GM19463 (cell line): Measurements from ENCODE around the gene GPR15LG.
A peak's percentile ranks its signal among the peaks of the same experiment; 100 is the strongest.
"Not testable (repeated sequence)": the region's sequence is repeated elsewhere in the genome, so short reads cannot be mapped to it uniquely, and the experiment has no call there.

Experiments used
- ATAC-seq: cut with Tn5 transposase; IDR thresholded peaks from one replicate; pipeline ENCODE4 v1.9.1; 2021; ENCODE audit warnings: mild to moderate bottlenecking, moderate library complexity; ENCODE audit not compliant: unreplicated experiment

GPR15LG gene

DNA sequence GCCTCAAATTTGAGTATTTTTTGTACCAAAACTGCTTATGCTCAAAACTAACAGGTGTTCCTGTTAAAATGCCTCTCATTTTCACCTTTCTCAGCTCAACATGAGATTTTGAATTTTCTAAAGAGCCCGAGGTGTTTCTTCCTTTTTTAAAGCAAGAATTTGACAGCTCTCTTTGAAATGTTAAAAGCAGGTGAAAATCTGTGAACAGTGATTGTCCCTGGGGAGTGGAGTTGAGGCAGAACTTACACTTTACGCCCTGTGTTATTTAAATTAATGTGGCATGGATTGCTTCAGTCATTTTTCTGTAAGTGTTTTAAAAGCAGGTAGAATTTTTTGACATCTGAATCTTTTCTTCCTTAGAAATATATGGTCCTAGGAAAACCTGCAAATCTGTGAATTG lies 9.2 kb upstream of the GPR15LG start:
- ATAC-seq, result no peak

DNA sequence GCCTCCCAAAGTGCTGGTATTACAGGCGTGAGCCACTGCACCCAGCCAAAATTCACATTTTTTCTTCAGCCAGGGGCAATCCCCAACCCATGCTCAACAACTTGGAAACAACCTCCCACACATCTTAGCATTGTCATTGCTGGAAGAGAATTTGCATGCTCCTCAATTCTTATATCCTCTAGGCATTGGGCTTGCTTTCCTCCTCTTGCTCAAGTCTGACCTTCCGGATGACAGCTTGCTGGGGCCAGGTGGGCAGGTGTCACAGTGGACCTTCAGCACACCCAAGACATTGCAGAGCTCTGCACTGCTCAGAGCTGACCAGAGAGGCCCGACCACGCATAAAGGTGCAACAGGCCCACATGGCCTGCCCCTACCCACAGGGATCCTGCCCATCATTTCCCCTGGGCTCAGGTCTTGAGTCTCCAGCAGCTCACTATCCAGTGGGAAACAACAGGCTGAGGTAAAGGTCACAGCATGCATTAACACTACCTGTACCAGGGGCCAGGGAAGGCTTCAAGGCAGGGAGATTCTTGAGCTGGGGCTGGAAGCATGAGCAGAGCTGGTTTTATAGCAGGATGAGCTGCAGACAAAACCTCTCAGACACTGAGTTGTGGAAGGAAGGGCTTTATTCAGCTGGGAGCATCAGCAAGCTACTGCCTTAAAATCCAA lies 6.8 kb upstream of the GPR15LG start:
- ATAC-seq, result peak; percentile 47

DNA sequence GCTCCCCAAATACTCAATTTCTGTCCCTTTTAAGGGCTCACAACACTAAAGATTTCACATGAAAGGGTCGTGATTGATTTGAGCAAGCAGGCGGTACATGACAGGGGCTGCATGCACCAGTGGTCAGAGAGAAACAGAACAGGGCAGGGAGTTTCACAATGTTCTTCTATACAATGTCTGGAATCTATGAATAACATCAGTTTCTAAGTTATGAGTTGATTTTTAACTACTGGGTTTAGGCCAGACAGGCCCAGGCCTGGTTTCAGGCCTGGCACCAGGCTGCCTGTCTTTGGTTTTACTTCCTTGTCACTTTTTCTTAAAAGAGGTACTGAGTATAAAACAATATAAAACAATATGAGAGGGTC lies 6.3 kb upstream of the GPR15LG start:
- ATAC-seq, result peak; percentile 12

GRCh38 chr10:84168382-84168781 lies 5.2 kb upstream of the GPR15LG start:
- not testable (repeated sequence) for ATAC-seq

DNA sequence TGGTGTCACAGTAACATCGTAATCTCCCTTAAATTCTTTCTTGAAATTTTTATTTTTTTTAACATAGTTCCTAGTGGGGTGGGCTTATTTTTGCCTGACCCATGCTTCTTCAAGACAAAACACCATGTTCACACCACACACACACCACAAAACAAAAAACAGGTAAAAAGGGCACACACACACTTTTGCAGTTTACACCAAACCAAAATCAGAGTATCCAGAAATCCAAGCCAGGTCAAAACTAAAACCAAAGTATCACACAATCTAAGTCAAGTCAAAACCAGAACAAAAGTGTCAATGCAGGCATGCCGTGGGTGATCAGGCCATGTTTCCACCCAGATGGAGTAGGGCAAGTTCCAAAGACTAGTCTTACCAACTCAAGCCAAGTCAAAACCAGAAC lies 2.4 kb upstream of the GPR15LG start:
- not testable (repeated sequence) for ATAC-seq

- peak; percentile 35 for ATAC-seq
Observed at GRCh38 chr10:84171700-84172466, 1.7 kb upstream of the GPR15LG start.

DNA sequence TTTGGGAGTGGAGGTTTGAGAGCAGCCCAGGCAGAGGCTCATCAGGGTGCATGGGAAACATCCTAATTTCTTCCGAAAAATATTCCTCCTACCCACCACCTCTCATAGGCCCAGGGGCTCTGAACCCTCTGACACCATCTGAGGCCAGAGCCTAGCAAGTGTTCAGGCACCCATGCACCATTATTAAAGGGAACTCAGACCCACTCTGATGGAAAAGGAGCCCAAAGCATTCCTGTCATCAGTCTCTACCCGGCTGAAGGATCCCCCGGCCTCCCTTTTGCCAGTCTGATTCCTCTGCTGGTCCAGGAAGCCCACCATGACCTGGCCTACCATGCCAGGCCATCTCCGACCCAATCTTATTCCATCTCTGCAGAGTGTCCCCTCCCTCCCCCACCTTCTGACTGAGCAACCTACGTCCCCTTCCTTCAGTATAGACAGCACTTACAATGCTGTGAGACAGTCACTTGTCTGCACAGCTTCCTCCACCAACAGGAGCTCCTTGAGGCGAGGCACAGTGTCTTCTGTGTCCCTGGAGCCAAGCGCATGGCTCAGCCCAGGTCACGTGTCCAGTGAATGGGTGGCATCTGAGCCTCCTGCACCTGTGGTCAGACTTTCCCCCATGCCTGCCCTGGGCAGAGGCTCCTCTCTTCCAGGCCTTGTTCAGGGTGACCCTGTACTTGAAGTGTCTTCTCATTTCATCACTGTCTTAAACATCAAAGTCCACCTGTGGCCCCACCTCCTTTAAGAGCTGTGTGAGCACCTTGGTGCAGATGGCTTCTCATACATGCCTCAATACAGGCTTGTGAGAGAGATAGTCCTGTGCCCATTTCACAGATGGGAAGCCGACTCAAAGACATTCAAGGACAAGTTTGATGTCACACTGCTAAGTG lies 889 bp upstream of the GPR15LG start:
- ATAC-seq, result peak; percentile 46

DNA sequence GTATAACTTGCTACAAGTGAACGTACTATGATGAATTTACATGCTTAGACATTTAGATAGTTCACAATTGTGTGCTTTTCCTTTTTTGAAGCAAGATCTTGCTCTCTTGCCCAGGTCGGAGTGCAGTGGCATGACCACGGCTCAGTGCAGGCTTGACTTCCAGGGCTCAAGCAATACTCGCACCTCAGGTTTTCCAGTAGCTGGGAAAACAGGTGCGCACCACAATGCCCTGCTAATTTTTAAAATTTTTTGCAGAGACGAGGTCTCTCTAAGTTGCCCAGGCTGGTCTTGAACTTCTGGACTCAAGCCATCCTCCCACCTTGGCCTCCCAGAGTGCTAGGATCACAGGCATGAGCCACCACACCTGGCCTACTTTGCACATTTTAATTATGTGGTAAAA lies 1.8 kb downstream of the GPR15LG start:
- ATAC-seq, result no peak

- ATAC-seq, result no peak
Observed at GRCh38 chr10:84176351-84176750, 2.8 kb downstream of the GPR15LG start.

DNA sequence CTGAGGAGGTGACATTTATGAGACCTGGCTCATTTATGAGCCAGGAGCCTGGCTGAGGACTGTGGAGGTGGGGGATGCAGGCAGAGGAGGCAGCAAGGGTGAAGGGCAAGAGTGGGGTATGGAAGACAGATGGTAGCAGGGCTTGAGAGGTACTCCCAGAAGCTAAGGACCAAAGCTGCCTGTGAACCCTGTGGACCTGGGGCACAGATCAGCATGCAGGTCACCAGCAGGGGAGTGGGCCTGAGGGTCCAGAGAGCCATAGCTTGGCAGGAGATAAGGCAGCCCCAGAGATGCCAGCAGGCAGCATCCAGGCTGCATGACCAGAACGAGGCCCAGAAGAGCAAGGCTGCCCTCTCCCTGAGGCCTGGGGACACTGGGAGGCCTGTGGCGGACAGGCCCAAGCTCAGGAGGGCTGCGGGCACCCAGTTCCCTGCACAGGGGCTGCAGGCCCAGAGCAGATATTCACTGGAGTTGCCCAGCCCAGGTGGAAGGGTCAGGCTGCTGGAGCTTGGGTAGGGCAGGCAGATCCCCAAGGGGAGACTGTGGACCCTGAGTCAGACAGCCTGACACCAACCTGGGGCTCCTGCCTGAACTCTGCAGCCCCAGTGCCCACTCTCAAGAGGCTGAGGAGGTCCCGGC lies 3.4 kb downstream of the GPR15LG start:
- no peak for ATAC-seq

DNA sequence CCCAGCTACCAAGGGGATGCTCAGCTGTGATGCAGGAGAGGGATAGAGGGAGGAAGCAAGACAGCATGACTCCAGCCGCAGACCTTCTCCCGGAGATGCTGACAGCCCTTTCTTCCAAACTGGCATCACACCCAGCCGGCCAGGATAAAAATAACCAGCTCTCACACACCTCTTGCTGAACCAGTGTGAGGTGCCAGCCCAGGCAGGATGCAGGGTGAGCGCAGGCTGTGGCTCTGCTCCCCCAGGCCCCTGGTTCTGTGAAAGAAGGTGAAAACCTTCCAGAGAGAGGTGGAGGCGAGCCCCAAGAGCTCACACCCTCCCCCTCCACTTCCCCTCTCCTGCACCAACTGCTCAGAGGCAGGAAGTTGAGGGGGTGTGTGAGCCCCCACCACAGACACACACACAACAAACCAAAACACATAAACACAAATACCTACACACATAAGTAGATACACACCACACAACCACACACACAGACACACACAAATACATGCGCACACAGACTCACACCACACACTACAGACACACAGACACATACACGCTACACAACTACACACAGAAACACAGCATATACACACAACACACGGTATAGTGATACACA lies 4.0 kb downstream of the GPR15LG start:
- peak; percentile 29 for ATAC-seq

DNA sequence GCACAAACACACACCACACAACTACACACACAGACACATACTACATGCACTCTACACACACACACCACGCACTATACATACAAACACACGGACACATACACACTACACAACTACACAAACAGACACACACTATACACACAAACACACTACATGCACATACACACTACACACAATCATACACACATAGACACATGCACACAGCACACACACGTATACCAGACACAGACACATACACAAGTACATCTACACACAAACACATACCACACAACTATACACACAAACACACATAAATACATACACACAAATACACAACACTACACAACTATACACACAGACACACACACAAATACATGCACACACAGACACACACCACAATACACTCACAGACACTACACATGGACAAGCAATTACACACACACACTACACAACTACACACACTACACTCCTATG lies 4.6 kb downstream of the GPR15LG start:
- ATAC-seq, result no peak

DNA sequence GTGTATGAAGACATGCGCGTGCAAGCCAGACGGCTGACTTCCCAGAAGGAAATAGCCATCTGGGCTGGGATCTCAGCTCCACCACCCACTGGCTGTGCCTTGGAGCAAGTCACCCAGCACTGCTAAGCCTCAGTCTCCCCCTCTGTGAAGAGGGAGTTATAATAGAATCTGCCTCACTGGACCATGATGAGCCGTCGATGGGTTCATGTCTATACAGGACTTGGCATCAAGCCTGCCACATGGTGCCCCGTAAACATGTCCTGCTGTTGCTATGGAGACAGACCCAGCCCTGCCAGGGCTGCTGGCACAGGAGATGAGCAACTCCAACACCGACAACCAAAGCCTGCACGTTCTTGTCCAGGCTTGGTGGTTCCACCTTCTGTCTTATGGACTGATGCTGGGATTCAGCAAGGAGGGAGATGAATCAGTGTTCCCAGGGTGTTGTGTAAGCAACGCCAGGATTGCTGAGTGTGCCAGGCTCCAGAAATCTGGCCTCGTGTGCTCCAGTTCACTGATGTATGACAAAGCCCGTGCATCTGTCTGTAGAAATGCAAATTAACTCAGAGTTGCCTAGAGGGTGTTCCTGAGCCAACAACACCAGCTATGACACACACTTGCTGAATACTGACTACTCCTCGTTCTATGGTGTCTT lies 5.6 kb downstream of the GPR15LG start:
- peak; percentile 83 for ATAC-seq

- ATAC-seq, result not testable (repeated sequence)
Observed at GRCh38 chr10:84180386-84180785, 6.8 kb downstream of the GPR15LG start.

GRCh38 chr10:84181631-84182030 lies 8.0 kb downstream of the GPR15LG start:
- ATAC-seq, result no peak

- no peak for ATAC-seq
Observed at GRCh38 chr10:84184517-84184916, 10.9 kb downstream of the GPR15LG start.

GRCh38 chr10:84185526-84186175 lies 12.1 kb downstream of the GPR15LG start:
- no peak for ATAC-seq

DNA sequence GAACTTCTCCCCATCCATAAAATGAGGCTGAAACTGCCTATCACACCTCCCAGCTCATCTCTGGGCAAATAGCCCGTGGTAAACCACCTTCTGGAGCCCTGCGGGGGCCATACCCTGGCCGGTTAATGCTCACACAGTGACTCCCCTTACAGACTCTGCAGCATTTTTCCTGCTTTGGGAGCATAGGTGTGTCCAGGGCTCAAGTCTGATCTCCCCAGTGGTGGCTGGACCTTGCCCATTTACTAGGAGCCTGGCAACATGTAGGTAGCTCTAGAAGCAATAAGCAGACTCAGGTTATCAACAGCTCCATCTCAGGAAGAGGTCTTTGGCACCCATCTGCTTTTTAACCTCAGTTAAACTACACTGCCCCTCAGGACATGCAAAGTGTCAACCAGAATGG lies 15.2 kb downstream of the GPR15LG start:
- no peak for ATAC-seq

GRCh38 chr10:84190621-84191020 lies 17.0 kb downstream of the GPR15LG start:
- ATAC-seq, result no peak

GRCh38 chr10:84191106-84191505 lies 17.5 kb downstream of the GPR15LG start:
- ATAC-seq, result no peak
